Activated CD8-positive, alpha-beta memory T cell treated with anti-CD3 and anti-CD28 coated beads, Interleukin-2, amount 10 ng/mL, durations not matched to agents 7 days and 5 days (primary cell): ENCODE measurements around the gene RNF145. TPM values are rescaled to one million over a fixed set of nuclear protein-coding genes. Genes with fewer than 3 reads are reported as not detected.

Experiments used
- ATAC-seq: fragments of 150-1000 bp; cut with Tn5 transposase; one replicate; pipeline ENCODE4 v1.10.0; 2021; ENCODE audit warnings: moderate library complexity
- CTCF ChIA-PET: fragments of 350-600 bp; sonication (Branson Sonifier 250); formaldehyde crosslinking; loops from one replicate; lab custom pipeline; 2021; ENCODE audit warnings: antibody characterized with exemption; lab: Charles Lee
- DNase-seq: peaks from one replicate; pipeline ENCODE4 v3.0.0-alpha.2; 2020
- H3K27ac Mint-ChIP-seq: one replicate; pipeline ENCODE4 v1.8.0; 2021; ENCODE audit warnings: mild to moderate bottlenecking, mixed read lengths
- H3K27me3 Mint-ChIP-seq: one replicate; pipeline ENCODE4 v1.8.0; 2021; ENCODE audit warnings: mixed read lengths
- H3K36me3 Mint-ChIP-seq: one replicate; pipeline ENCODE4 v1.8.0; 2021; ENCODE audit warnings: mild to moderate bottlenecking, mixed read lengths
- H3K4me1 Mint-ChIP-seq: one replicate; pipeline ENCODE4 v1.8.0; 2021; ENCODE audit warnings: mixed read lengths
- H3K4me3 Mint-ChIP-seq: one replicate; pipeline ENCODE4 v1.8.0; 2021; ENCODE audit warnings: mild to moderate bottlenecking, moderate library complexity, mixed read lengths
- H3K9me3 Mint-ChIP-seq: one replicate; pipeline ENCODE4 v1.8.0; 2022; ENCODE audit warnings: low read depth, mixed read lengths
- total RNA-seq, 2 experiments: library from RNA; stranded (reverse); gene quantifications; one replicate each; pipeline ENCODE4 v1.2.3, GENCODE V29; 2021

RNF145 gene
- total RNA-seq, 2 experiments from 2014 or later, result 93.9 to 111 TPM

DNA sequence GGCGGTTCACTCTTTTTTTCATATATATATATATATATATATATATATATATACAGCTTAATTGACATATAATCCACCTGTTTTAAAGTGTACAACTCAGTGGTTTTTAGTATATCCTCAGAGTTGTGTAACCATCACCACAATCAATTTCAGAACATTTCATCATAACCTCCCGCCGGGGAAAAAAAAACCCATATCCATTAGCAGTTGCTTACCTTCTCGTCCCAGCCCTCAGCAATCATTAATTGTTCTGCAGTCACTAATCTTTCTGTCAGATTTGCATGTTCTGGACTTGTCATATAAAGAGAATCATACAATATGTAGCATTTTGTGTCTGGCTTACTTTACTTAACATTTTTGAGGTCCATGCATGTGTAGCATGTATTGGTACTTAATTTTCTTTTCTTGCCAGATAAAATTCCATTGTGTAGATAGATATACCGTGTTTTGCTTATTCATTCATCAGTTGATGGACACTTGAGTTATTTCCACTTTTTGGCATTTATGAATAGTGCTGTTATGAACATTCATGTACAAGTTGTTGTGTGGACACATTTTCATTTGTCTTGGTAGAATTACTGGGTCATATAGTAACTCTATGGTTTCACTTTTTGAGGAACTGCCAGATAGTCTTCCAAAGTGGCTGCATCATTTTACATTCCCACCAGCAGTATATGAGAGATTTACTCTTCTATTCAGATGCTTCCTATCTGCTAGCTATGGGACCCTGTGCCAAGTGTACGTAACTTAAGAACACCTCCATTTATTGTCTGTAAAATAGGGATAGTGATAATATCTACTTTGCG, 3.5 kb upstream of the RNF145 start:
- CTCF ChIA-PET, result interaction anchor here (1.1 kb wide), 1 partner anchor 11 kb away, joined by 3 read pairs; no protein-coding TSS in a partner anchor
- Mint-ChIP-seq H3K27me3 (peaks cover 3% of the 10 kb centered on the region), H3K9me3 (no peaks in the 10 kb centered on the region), H3K4me1 (peaks cover 26% of the 10 kb centered on the region), H3K27ac (no peak overlapping the region), H3K36me3 (peaks cover 7% of the 10 kb centered on the region), H3K4me3 (no peak overlapping the region)
- no peak for DNase-seq
- ATAC-seq, result no peak

DNA sequence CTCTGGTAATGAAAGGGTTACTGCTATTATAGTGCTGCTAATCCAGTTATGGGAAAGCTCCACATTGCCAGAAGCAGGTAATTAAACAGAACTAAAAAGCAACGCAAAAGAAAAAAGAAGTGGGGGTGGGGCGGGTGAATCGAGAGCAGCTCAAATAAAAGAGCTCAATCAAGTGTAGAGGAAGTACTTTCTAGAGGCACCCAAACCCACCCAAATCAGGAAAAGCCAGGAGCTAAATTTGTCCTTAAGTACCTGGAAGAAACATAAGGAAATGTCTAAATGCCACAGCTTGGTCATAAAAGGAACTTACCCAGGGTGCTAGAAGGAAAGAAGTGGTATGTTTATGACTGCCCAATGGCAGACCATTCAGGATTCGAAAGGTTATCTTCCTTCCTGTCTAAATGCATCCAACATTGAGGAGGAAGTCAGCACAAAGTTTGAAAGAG, 2.4 kb upstream of the RNF145 start:
- DNase-seq (no peak), ATAC-seq (no peak)
- Mint-ChIP-seq H3K4me1 (peaks cover 26% of the 10 kb centered on the region), H3K27me3 (peaks cover 3% of the 10 kb centered on the region), H3K4me3 (no peak overlapping the region), H3K36me3 (peaks cover 12% of the 10 kb centered on the region), H3K9me3 (no peaks in the 10 kb centered on the region), H3K27ac (no peak overlapping the region)
- CTCF ChIA-PET, result interaction anchor here (1.2 to 1.6 kb wide), 2 partner anchors 33 to 55 kb away, joined by 3 to 4 read pairs; no protein-coding TSS in a partner anchor

DNA sequence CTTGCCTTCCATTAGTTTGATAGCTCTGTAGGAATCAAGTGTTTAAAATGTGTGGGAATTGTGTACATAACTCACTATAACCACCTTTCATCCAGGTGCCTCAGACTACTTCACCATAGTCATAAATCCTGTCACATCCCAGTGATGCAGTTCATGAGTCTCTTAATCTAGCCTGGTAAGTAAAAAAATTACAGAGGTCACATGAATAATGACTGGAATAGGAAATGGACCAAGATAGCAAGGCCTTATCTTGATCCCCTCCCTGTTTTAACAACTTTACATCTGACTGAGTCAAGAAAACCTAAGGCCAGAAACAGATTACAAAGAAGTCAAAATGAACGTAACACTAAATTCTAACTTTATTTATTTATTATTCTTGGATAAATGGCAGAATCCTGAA, 1.5 kb upstream of the RNF145 start:
- H3K4me3 Mint-ChIP-seq, result peak overlapping the region; percentile 98
- no peak overlapping the region for H3K27ac Mint-ChIP-seq
- DNase-seq (no peak), ATAC-seq (no peak)
- H3K4me1 Mint-ChIP-seq, result peaks cover 33% of the 10 kb centered on the region
- no peaks in the 10 kb centered on the region for H3K9me3 Mint-ChIP-seq
- CTCF ChIA-PET, result interaction anchor here (1.2 to 1.6 kb wide), 2 partner anchors 33 to 54 kb away, joined by 3 to 4 read pairs; no protein-coding TSS in a partner anchor
- peaks cover 16% of the 10 kb centered on the region for H3K36me3 Mint-ChIP-seq
- H3K27me3 Mint-ChIP-seq, result peaks cover 3% of the 10 kb centered on the region

DNA sequence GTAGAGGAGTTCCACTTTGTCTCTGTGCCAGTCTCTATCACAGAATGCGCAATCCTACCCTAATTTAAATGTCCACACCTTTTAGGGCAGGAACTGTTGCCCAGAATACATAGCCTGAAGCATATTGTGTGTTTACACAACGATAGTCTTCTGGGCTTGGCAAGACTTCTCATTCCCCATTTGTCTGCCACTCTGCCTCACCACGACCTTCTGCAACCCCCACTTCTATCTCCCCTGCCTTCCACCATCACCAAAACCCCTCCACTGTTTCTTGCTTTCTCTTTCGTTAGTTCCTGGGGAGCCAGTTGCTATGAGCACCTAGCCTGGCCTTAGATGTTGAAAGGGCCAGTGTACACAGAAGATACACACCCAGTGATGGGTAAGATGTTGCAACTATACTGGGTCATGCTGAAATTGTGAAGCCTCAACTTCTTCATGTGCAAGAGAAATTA, 883 bp upstream of the RNF145 start:
- DNase-seq (no peak), ATAC-seq (no peak)
- Mint-ChIP-seq H3K9me3 (no peaks in the 10 kb centered on the region), H3K4me3 (peak overlapping the region; percentile 98), H3K36me3 (peaks cover 16% of the 10 kb centered on the region), H3K27ac (peak overlapping the region; percentile 85), H3K27me3 (peaks cover 3% of the 10 kb centered on the region), H3K4me1 (peaks cover 39% of the 10 kb centered on the region)
- CTCF ChIA-PET, result interaction anchor here (1.6 kb wide), 1 partner anchor 54 kb away, joined by 4 read pairs; no protein-coding TSS in a partner anchor

DNA sequence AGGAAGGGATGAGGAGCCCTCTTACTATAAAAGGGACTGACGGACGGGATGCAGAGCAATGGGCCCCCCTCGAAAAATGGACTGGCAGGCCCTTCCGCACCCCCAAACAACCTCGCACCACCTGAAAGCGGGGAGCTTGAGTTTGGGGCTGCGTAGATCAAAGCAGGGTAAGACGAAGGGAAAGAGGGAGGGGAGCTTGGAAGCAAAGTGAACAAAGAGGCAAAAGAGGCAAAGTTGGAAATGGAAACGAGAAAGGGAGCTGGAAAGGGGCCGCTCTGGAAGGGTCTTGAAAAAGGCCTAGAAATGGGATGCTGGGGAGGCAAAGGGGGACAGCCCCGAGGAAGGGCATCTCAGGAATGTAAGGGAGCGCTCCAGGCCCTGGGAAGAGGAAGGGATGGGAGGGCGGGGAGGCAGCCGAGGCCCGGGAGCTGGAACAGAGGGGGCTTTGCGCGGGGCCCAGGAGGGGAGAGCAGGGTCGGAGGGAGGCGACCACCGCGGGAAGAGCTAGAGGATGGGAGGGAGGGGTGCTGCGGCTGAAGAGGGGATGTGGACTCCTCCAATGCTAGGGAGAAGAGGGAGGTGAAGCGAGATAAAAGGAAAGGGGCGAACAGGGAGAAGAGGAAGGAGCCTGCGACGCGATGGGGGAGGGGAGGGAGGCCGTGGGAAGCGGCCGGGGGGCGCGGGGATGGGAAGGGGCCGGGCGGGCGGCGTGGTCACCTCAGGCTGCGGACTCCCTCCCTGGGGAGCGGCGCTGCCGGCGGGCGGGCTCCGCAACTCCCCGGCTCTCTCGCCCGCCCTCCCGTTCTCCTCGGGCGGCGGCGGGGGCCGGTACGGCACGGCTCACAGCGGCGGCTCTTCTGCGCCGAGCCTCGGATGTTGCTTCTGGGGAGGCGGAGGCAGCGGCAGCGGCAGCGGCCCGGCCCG, 577 bp downstream of the RNF145 start:
- ATAC-seq (peak; percentile 1), DNase-seq (no peak)
- peak overlapping the region; percentile 98 for H3K4me3 Mint-ChIP-seq
- CTCF ChIA-PET, result interaction anchor here (0.9 to 1.9 kb wide), 5 partner anchors 14 to 102 kb away, joined by 3 to 16 read pairs (median 4); no protein-coding TSS in a partner anchor
- no peaks in the 10 kb centered on the region for H3K9me3 Mint-ChIP-seq
- peaks cover 43% of the 10 kb centered on the region for H3K4me1 Mint-ChIP-seq
- peaks cover 18% of the 10 kb centered on the region for H3K36me3 Mint-ChIP-seq
- peak overlapping the region; percentile 99 for H3K27ac Mint-ChIP-seq
- no peaks in the 10 kb centered on the region for H3K27me3 Mint-ChIP-seq

DNA sequence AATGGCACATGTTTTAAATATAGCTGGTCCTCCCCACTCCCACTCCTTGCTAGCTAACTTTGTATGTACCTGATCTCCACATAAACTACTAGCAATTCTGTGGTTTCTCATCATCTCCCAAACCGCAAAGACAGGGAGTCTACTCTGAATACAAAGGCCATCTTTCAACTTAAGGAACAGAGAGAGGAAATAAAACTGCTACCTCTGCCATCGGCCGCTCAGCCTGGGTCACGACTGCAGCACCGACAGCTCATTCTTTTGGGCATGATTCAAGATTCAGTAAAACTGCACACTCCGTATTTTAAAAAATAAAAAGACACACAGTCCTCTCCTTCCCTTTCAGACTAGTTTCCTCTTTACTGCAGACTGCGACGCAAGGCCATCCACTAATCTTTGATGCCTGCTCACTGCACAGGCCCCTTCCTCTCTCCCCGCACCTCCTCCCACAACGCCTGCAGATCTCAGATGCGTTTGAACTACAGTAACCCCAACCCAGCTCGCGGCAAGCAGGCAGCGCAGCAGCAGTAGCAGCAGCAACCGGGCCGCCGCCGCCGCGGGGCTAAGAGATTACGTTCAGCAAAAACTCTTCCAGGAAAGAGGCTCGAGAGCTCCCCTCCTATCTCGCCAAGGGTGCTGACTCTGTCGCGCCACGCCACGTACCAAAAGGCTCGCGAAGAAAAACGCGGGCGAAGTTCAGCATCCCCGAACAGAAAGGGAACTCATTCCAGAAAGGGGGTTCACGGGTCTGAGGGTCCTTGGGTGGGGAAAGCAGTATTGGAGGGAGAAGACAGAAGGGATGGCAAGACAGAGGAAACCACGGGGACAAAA, 1.5 kb downstream of the RNF145 start:
- Mint-ChIP-seq H3K27ac (peak overlapping the region; percentile 99), H3K4me1 (peaks cover 48% of the 10 kb centered on the region), H3K27me3 (no peaks in the 10 kb centered on the region), H3K36me3 (peaks cover 24% of the 10 kb centered on the region), H3K4me3 (peak overlapping the region; percentile 98), H3K9me3 (no peaks in the 10 kb centered on the region)
- ATAC-seq (peak; percentile 56), DNase-seq (peak; percentile 86)
- CTCF ChIA-PET, result interaction anchor here (0.9 to 1.9 kb wide), 7 partner anchors 9 to 101 kb away, joined by 3 to 16 read pairs (median 4); no protein-coding TSS in a partner anchor

DNA sequence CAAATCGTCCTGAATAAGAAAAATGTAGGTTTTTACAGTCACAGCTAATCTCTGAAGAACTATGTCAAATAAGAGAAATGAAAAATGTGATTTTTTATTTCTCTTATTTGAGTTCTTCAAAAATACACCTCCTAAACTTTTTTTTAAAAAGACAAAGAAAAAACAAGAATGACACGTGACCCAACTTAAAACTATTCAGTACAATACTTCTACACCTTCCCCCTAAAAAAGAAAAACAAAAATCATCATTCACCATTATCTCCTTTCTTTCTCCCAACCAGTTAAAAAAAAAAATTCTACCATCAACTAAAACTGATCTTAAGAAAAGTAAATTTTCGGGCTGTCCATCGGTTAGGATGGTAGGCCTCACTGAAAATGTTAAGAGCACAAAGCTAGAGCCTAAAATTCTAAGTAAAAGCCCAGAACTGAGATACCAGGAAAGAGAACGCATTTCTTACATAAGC, 2.1 kb downstream of the RNF145 start:
- H3K4me3 Mint-ChIP-seq, result peak overlapping the region; percentile 98

DNA sequence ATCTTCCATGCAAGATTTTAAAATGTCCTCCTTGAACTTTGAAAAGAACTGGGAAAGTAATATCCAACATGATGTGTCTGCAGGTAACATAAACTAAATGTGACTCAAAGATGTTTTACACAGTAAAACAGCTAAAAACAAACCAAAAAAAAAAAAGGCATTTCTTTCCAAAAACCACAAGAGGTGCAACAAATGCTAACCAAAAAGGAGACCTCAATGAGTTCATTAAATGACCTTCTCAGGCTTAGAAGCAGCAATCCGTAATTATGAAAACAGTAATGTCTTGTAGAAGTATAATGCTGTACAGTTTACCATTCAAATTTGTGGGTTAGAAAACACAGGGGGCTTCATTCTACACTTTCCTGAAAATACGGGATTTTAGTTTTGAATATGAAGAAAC, 2.5 kb downstream of the RNF145 start:
- Mint-ChIP-seq H3K4me1 (peaks cover 46% of the 10 kb centered on the region), H3K27me3 (no peaks in the 10 kb centered on the region), H3K27ac (peak overlapping the region; percentile 99), H3K4me3 (peak overlapping the region; percentile 98), H3K36me3 (peaks cover 29% of the 10 kb centered on the region), H3K9me3 (no peaks in the 10 kb centered on the region)
- DNase-seq (no peak), ATAC-seq (no peak)
- CTCF ChIA-PET, result interaction anchor here (1.1 to 1.9 kb wide), 5 partner anchors 8 to 50 kb away, joined by 3 to 16 read pairs (median 4); no protein-coding TSS in a partner anchor

More for the DNA sequence above, 2.1 kb downstream of the RNF145 start:
- Mint-ChIP-seq H3K4me1 (peaks cover 48% of the 10 kb centered on the region), H3K27me3 (no peaks in the 10 kb centered on the region), H3K9me3 (no peaks in the 10 kb centered on the region), H3K27ac (peak overlapping the region; percentile 99), H3K36me3 (peaks cover 28% of the 10 kb centered on the region)
- ATAC-seq (peak; percentile 8), DNase-seq (no peak)
- CTCF ChIA-PET, result interaction anchor here (1.0 to 1.9 kb wide), 6 partner anchors 9 to 100 kb away, joined by 3 to 16 read pairs (median 4); no protein-coding TSS in a partner anchor

DNA sequence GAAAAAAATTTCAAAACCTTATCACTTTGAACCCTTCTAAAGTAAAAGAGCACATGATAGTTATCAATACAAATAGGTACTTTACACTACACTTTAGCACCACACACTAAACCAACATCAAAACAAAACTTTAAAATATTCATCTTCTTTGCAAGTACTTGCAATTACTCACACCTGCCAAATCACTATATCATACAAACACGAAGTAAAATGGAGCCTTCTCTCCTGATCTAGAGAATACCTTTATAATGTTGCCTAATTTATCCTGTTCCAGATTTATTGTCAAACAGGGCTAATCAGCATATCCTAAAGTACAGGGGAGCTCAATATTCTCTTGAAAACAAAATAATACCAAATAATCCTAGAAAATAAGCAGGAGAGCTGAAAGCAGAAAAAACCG, 3.0 kb downstream of the RNF145 start:
- H3K9me3 Mint-ChIP-seq, result no peaks in the 10 kb centered on the region
- H3K4me1 Mint-ChIP-seq, result peaks cover 44% of the 10 kb centered on the region
- H3K27me3 Mint-ChIP-seq, result no peaks in the 10 kb centered on the region
- ATAC-seq, result no peak
- peak overlapping the region; percentile 99 for H3K27ac Mint-ChIP-seq
- CTCF ChIA-PET, result interaction anchor here (1.2 to 1.8 kb wide), 4 partner anchors 15 to 58 kb away, joined by 3 to 6 read pairs (median 4); no protein-coding TSS in a partner anchor
- H3K36me3 Mint-ChIP-seq, result peaks cover 32% of the 10 kb centered on the region
- DNase-seq, result no peak
- H3K4me3 Mint-ChIP-seq, result peak overlapping the region; percentile 98

DNA sequence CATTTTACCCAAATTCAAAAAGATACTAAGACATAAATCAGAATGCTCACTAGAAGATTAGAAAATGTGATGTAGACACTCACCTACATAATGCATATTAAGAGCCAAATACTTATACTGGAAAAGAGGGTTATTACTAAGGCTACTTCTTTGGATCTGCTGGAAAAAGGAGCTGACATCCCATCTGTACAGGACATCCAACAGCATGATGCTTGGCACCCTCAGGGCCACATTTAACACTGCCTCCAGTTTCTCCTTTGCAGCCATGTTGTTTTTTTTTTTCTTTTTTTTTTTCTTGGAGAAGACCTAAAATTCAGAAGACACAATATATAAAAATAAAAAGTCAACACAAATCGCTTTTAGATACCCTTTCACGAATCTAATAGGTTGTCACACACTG, 6.0 kb downstream of the RNF145 start:
- Mint-ChIP-seq H3K4me3 (no peak overlapping the region), H3K9me3 (no peaks in the 10 kb centered on the region), H3K27me3 (no peaks in the 10 kb centered on the region), H3K36me3 (peaks cover 40% of the 10 kb centered on the region), H3K27ac (no peak overlapping the region), H3K4me1 (peaks cover 45% of the 10 kb centered on the region)
- CTCF ChIA-PET, result interaction anchor here (1.0 to 2.0 kb wide), 2 partner anchors 17 to 46 kb away, joined by 3 to 6 read pairs; no protein-coding TSS in a partner anchor
- ATAC-seq (no peak), DNase-seq (no peak)

DNA sequence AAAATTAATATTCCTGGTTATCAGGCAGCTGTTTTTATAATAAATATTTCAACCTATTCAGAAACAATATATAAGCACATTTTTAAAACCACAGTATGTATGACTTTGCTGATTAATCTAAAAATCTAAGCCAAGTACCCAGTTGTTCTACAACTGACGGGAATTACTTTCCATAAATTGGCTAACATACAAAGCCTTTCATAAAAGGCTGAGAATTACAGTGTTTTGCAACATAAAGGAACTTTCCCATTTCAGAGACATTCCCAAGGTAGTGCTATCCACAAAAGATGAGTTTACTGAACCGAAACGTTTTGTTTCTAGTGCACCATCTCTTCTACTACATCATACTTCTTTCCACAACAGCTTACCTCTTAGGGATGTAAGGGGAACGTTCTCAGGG, 7.2 kb downstream of the RNF145 start:
- no peak overlapping the region for H3K27ac Mint-ChIP-seq
- H3K4me3 Mint-ChIP-seq, result no peak overlapping the region
- CTCF ChIA-PET, result interaction anchor here (1.4 to 2.0 kb wide), 2 partner anchors 11 to 45 kb away, joined by 3 to 6 read pairs; no protein-coding TSS in a partner anchor
- H3K27me3 Mint-ChIP-seq, result no peaks in the 10 kb centered on the region
- H3K4me1 Mint-ChIP-seq, result peaks cover 46% of the 10 kb centered on the region
- H3K9me3 Mint-ChIP-seq, result no peaks in the 10 kb centered on the region
- DNase-seq (no peak), ATAC-seq (no peak)
- peaks cover 40% of the 10 kb centered on the region for H3K36me3 Mint-ChIP-seq

DNA sequence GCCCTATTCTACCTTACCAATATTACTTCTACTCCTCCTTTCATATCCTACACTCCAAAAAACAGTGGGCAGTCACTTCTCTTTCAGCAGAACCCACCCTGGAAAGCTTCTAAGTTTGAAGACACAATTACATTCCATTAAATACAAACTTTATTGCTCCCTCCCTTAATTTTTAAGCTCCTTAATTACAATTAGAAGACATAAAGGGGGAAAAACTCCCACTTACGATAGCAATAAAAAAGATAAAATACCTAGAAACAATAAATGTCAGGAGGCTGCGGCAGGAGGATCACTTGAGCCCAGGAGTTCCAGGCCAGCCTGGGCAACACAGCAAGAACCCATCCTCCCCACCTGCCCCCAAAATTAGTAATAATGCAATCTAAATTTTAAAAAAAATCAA, 9.6 kb downstream of the RNF145 start:
- Mint-ChIP-seq H3K27ac (no peak overlapping the region), H3K4me3 (no peak overlapping the region), H3K4me1 (peaks cover 35% of the 10 kb centered on the region), H3K9me3 (no peaks in the 10 kb centered on the region), H3K27me3 (no peaks in the 10 kb centered on the region), H3K36me3 (peaks cover 54% of the 10 kb centered on the region)
- ATAC-seq, result no peak
- DNase-seq, result no peak
- CTCF ChIA-PET, result interaction anchor here (0.6 to 1.2 kb wide), 2 partner anchors 43 to 198 kb away, joined by 3 to 4 read pairs; no protein-coding TSS in a partner anchor
